Prostate gland (tissue), 2 donors: ENCODE data around the gene JOSD1. TPM values are rescaled to one million over a fixed set of nuclear protein-coding genes. Genes with fewer than 3 reads are reported as not detected.

ENCODE experiments used
- DNase-seq: peaks from one replicate; pipeline ENCODE4 v3.0.0-alpha.2; 2019; ENCODE audit warnings: low spot score
- H3K27ac ChIP-seq, 2 donors: fragments of 200-600 bp; sonication (generic); 2 replicates each; pipeline ENCODE4 v1.5.1; 2017 to 2019
- H3K27me3 ChIP-seq: fragments of 200-600 bp; sonication (generic); replicated peaks from 2 replicates; pipeline ENCODE4 v1.5.1; 2019; ENCODE audit not compliant: insufficient read depth
- H3K36me3 ChIP-seq, 2 donors: fragments of 200-600 bp; sonication (generic); 1 replicate in 1 of 2; 2 replicates in 1 of 2; pipeline versions ENCODE4 v1.5.1 to v1.8.1; 2017 to 2019
- H3K4me1 ChIP-seq: fragments of 200-600 bp; sonication (generic); replicated peaks from 2 replicates; pipeline ENCODE4 v1.5.1; 2019
- H3K4me3 ChIP-seq, 2 donors: fragments of 200-600 bp; sonication (generic); 2 replicates each; pipeline ENCODE4 v1.5.1; 2017 to 2019
- H3K9me3 ChIP-seq: fragments of 200-600 bp; sonication (generic); 2 replicates; pipeline ENCODE4 v1.5.1; 2017
- CTCF ChIP-seq, 4 experiments: fragments of 200-600 bp in 2 of 4; fragments of 450-650 bp in 2 of 4; sonication (generic) in 2 of 4; IDR thresholded peaks; 1 replicate in 3 of 4; 2 replicates in 1 of 4; pipeline ENCODE4 v1.5.1; 2016 to 2019; ENCODE audit warnings: antibody characterized with exemption in 4 of 4, mild to moderate bottlenecking in 2 of 4, moderate library complexity in 2 of 4
- POLR2A ChIP-seq: fragments of 450-650 bp; IDR thresholded peaks from one replicate; pipeline ENCODE4 v1.6.1; 2016; ENCODE audit warnings: antibody characterized with exemption, mild to moderate bottlenecking
- POLR2AphosphoS5 ChIP-seq: sonication (generic); formaldehyde crosslinking; IDR thresholded peaks from one replicate; pipeline ENCODE4 v1.6.1; 2017; ENCODE audit warnings: antibody characterized with exemption
- WGBS: methylation state at CpG from one replicate; pipeline ENCODE4 v1.1.5; 2018; 5-methylcytosine and 5-hydroxymethylcytosine counted together
- intact Hi-C: fragments of 100-400 bp; cut with DNase I; formaldehyde crosslinking; loops from one replicate; pipeline ENCODE4 v1.14.2; 2022
- total RNA-seq, 2 donors: library from RNA; depleted of rRNA; stranded (reverse); fragments of >200 nt; gene quantifications; one replicate each; pipeline ENCODE4 v1.1.0, GENCODE V29; 2016

Gene JOSD1
- total RNA-seq, 2 donors from 2014 or later = 56.7 to 69.2 TPM

GRCh38 chr22:38724926-38725571, 24.3 kb upstream of the JOSD1 start:
- no peaks in the 10 kb centered on the region for H3K9me3 ChIP-seq
- intact Hi-C loops = no loop called here
- no peaks in the 10 kb centered on the region for H3K4me1 ChIP-seq
- peaks cover 38 to 39% of the 10 kb centered on the region in 2 donors for H3K36me3 ChIP-seq
- no peak for DNase-seq
- no peak overlapping the region for H3K4me3 ChIP-seq
- H3K27me3 ChIP-seq = no peaks in the 10 kb centered on the region
- TF ChIP-seq POLR2AphosphoS5 (no peak), CTCF (IDR thresholded peaks at IDR 0.05) (peak in 2 of 4 experiments; percentile 19 to 37)
- WGBS = 58% methylated on average over 3 of the region's 3 CpGs
- H3K27ac ChIP-seq = no peak overlapping the region

- intact Hi-C loops = no loop called here
- WGBS = 97% methylated on average over 7 of the region's 7 CpGs
- TF ChIP-seq POLR2AphosphoS5 = no peak
- TF ChIP-seq CTCF (IDR thresholded peaks at IDR 0.05) = no peak
- no peak for TF ChIP-seq POLR2A
- H3K27me3 ChIP-seq = no peaks in the 10 kb centered on the region
- no peak overlapping the region for H3K27ac ChIP-seq
- H3K36me3 ChIP-seq = peaks cover 30 to 33% of the 10 kb centered on the region in 2 donors
- H3K9me3 ChIP-seq = no peaks in the 10 kb centered on the region
- H3K4me1 ChIP-seq = no peaks in the 10 kb centered on the region
- no peak for DNase-seq
- no peak overlapping the region for H3K4me3 ChIP-seq
These were observed 23.4 kb upstream of the JOSD1 start for GRCh38 chr22:38724176-38724575.

- Histone ChIP-seq H3K27me3 (no peaks in the 10 kb centered on the region), H3K4me1 (no peaks in the 10 kb centered on the region), H3K36me3 (peaks cover 7 to 20% of the 10 kb centered on the region in 2 donors), H3K9me3 (no peaks in the 10 kb centered on the region), H3K27ac (no peak overlapping the region), H3K4me3 (no peak overlapping the region)
- TF ChIP-seq POLR2A = no peak
- TF ChIP-seq CTCF (IDR thresholded peaks at IDR 0.05) = no peak
- no peak for TF ChIP-seq POLR2AphosphoS5
- no peak for DNase-seq
- intact Hi-C loops = no loop called here
- 84% methylated on average over 7 of the region's 7 CpGs for WGBS
These were observed 20.8 kb upstream of the JOSD1 start for GRCh38 chr22:38721551-38721950.

GRCh38 chr22:38720350-38720749, 19.6 kb upstream of the JOSD1 start:
- intact Hi-C loops = no loop called here
- no peaks in the 10 kb centered on the region for H3K9me3 ChIP-seq
- H3K4me1 ChIP-seq = no peaks in the 10 kb centered on the region
- WGBS = 95% methylated on average over 3 of the region's 3 CpGs
- TF ChIP-seq POLR2A (no peak), POLR2AphosphoS5 (no peak), CTCF (IDR thresholded peaks at IDR 0.05) (no peak)
- H3K27me3 ChIP-seq = no peaks in the 10 kb centered on the region
- H3K36me3 ChIP-seq = peaks cover 0 to 17% of the 10 kb centered on the region in 2 donors
- no peak overlapping the region for H3K27ac ChIP-seq
- no peak overlapping the region for H3K4me3 ChIP-seq
- no peak for DNase-seq

- H3K4me1 ChIP-seq = no peaks in the 10 kb centered on the region
- no peak for TF ChIP-seq POLR2AphosphoS5
- no peak for TF ChIP-seq POLR2A
- TF ChIP-seq CTCF (IDR thresholded peaks at IDR 0.05) = no peak
- H3K9me3 ChIP-seq = no peaks in the 10 kb centered on the region
- 87% methylated on average over 6 of the region's 6 CpGs for WGBS
- H3K36me3 ChIP-seq = peaks cover 0 to 14% of the 10 kb centered on the region in 2 donors
- H3K27ac ChIP-seq = no peak overlapping the region
- H3K4me3 ChIP-seq = no peak overlapping the region
- no peaks in the 10 kb centered on the region for H3K27me3 ChIP-seq
- intact Hi-C loops = no loop called here
- no peak for DNase-seq
These were observed 18.5 kb upstream of the JOSD1 start for GRCh38 chr22:38719196-38719595.
